ENCODE measurements around the gene ANKRD24.
A peak's percentile ranks its signal among the peaks of the same experiment; 100 is the strongest.
"Not testable (repeated sequence)": the region's sequence is repeated elsewhere in the genome, so short reads cannot be mapped to it uniquely, and the experiment has no call there.

ANKRD24 gene

GRCh38 chr19:4173479-4174212 is 8.8 kb upstream of the ANKRD24 start:
- no peak for DNase-seq (ENCODE audit: low read depth)

- no peak for DNase-seq (ENCODE audit: low read depth)
Measured at GRCh38 chr19:4174213-4174894, 8.1 kb upstream of the ANKRD24 start.

- DNase-seq (ENCODE audit: low read depth): no peak
Measured at GRCh38 chr19:4174895-4175668, 7.4 kb upstream of the ANKRD24 start.

- DNase-seq (ENCODE audit: low read depth): no peak
Measured at GRCh38 chr19:4175669-4175931, 6.9 kb upstream of the ANKRD24 start.

- DNase-seq (ENCODE audit: low read depth): no peak
Measured at GRCh38 chr19:4177146-4177545, 5.3 kb upstream of the ANKRD24 start.

- no peak for DNase-seq (ENCODE audit: low read depth)
Measured at GRCh38 chr19:4178990-4179389, 3.5 kb upstream of the ANKRD24 start.

- DNase-seq (ENCODE audit: low read depth): no peak
Measured at GRCh38 chr19:4181053-4181508, 1.4 kb upstream of the ANKRD24 start.

- DNase-seq (ENCODE audit: low read depth): no peak
Measured at GRCh38 chr19:4183967-4184717, 1.7 kb downstream of the ANKRD24 start.

- DNase-seq (ENCODE audit: low read depth): no peak
Measured at GRCh38 chr19:4184718-4185352, 2.3 kb downstream of the ANKRD24 start.

GRCh38 chr19:4185413-4186086 is 3.1 kb downstream of the ANKRD24 start:
- no peak for DNase-seq (ENCODE audit: low read depth)

- DNase-seq (ENCODE audit: low read depth): peak; percentile 74
Measured at GRCh38 chr19:4186087-4186993, 3.9 kb downstream of the ANKRD24 start.

GRCh38 chr19:4187313-4188122 is 5.0 kb downstream of the ANKRD24 start:
- DNase-seq (ENCODE audit: low read depth): no peak

- no peak for DNase-seq (ENCODE audit: low read depth)
Measured at GRCh38 chr19:4189641-4190040, 7.2 kb downstream of the ANKRD24 start.

- DNase-seq (ENCODE audit: low read depth): not testable (repeated sequence)
Measured at GRCh38 chr19:4192537-4192936, 10.0 kb downstream of the ANKRD24 start.

- no peak for DNase-seq (ENCODE audit: low read depth)
Measured at GRCh38 chr19:4194353-4194752, 11.9 kb downstream of the ANKRD24 start.

GRCh38 chr19:4196009-4196408 is 13.5 kb downstream of the ANKRD24 start:
- DNase-seq (ENCODE audit: low read depth): no peak

- no peak for DNase-seq (ENCODE audit: low read depth)
Measured at GRCh38 chr19:4196587-4197148, 14.2 kb downstream of the ANKRD24 start.

GRCh38 chr19:4197228-4197624 is 14.7 kb downstream of the ANKRD24 start:
- no peak for DNase-seq (ENCODE audit: low read depth)

All from EH (cell line).